HEK293T (cell line): ENCODE results near the gene HOXD9.

ENCODE experiments used
- BHLHE40 ChIP-seq: fragments of 450-650 bp; IDR thresholded peaks from 2 replicates; pipeline ENCODE4 v1.6.1; 2016; ENCODE audit warnings: mild to moderate bottlenecking, moderate library complexity, borderline replicate concordance
- ELF4 ChIP-seq: fragments of 450-650 bp; IDR thresholded peaks from 2 replicates; pipeline ENCODE4 v1.6.1; 2017; ENCODE audit warnings: antibody characterized with exemption

GRCh38 chr2:176132205-176133171, 10.0 kb downstream of the HOXD9 start:
- TF ChIP-seq BHLHE40 (no peak), ELF4 (no peak)
